HCT116 (cell line): ENCODE results near the gene TBCD. TPM values are rescaled to one million over a fixed set of nuclear protein-coding genes. Genes with fewer than 3 reads are reported as not detected.

Experiments
- ATAC-seq: fragments of 200-7000 bp; cut with Tn5 transposase; 2 replicates; pipeline ENCODE4 v1.9.1; 2020; ENCODE audit warnings: mild to moderate bottlenecking, moderate library complexity
- BruUV-seq: library from RNA; stranded (reverse); fragments of 400-500 nt; replicated peaks from 2 replicates; lab custom pipeline; 2021; lab: Mats Ljungman, UMichigan
- CTCF ChIA-PET: fragments of 300-600 bp; sonication (Branson Sonifier 250); formaldehyde crosslinking; loops from one replicate; lab custom pipeline; 2021; ENCODE audit warnings: antibody characterized with exemption; lab: Charles Lee
- POLR2A ChIA-PET: fragments of 300-600, 350-600 bp; sonication (Branson Sonifier 250); formaldehyde crosslinking; loops from one replicate; lab custom pipeline; 2021; ENCODE audit warnings: antibody characterized with exemption; lab: Charles Lee
- RAD21 ChIA-PET, 2 experiments: fragments of 300-600 bp; sonication (Branson Sonifier 250); formaldehyde crosslinking; loops; one replicate each; lab custom pipeline; 2023; ENCODE audit warnings: low total read pairs in 2 of 2; ENCODE audit not compliant: uncharacterized antibody in 2 of 2, unreplicated experiment in 2 of 2, low non-redundant PET in 1 of 2; lab: Charles Lee
- DNase-seq: peaks from one replicate; pipeline ENCODE4 v3.0.0-alpha.2; 2010; ENCODE audit warnings: low read depth, low spot score
- H2AFZ ChIP-seq: fragments of 200-600 bp; shearing (Covaris generic), sonication (generic); 2 replicates; pipeline ENCODE4 v1.6.1; 2017; ENCODE audit warnings: low read depth, mixed run types, mixed read lengths, antibody characterized with exemption, low read length; ENCODE audit not compliant: poor library complexity, severe bottlenecking
- H3K27ac ChIP-seq: 2 replicates; pipeline ENCODE4 v1.5.1; 2012; ENCODE audit warnings: low read depth, low read length
- H3K27me3 ChIP-seq: fragments of 200-600 bp; sonication (generic); 2 replicates; pipeline ENCODE4 v1.6.1; 2016; ENCODE audit warnings: mixed run types, low read length, mixed read lengths; ENCODE audit not compliant: insufficient read depth
- H3K36me3 ChIP-seq, 2 experiments: fragments of 200-500 bp in 1 of 2; fragments of 200-600 bp in 1 of 2; sonication (Bioruptor generic) in 1 of 2; sonication (generic) in 1 of 2; 2 replicates each; pipeline versions ENCODE4 v1.5.1 to v1.6.1; 2014 to 2016; ENCODE audit warnings: low read length in 2 of 2, inconsistent platforms in 1 of 2, mixed read lengths in 1 of 2, mixed run types in 1 of 2; ENCODE audit not compliant: insufficient read depth in 2 of 2, control insufficient read depth in 1 of 2
- H3K4me1 ChIP-seq, 2 experiments: fragments of 200-600 bp in 1 of 2; sonication (generic) in 1 of 2; 2 replicates each; pipeline versions ENCODE4 v1.5.1 to v1.6.1; 2012 to 2017; ENCODE audit warnings: low read length in 2 of 2, inconsistent platforms in 1 of 2, mild to moderate bottlenecking in 1 of 2, mixed read lengths in 1 of 2, mixed run types in 1 of 2, moderate library complexity in 1 of 2; ENCODE audit not compliant: insufficient read depth in 2 of 2, control insufficient read depth in 1 of 2
- H3K4me2 ChIP-seq: fragments of 200-600 bp; sonication (generic); 2 replicates; pipeline ENCODE4 v1.6.1; 2017; ENCODE audit warnings: mixed run types, low read length, mixed read lengths
- H3K4me3 ChIP-seq, 2 experiments: fragments of 200-600 bp in 1 of 2; sonication (generic) in 1 of 2; replicated peaks in 1 of 2; 2 replicates each; pipeline ENCODE4 v1.5.1; 2011 to 2016; ENCODE audit warnings: low read length in 2 of 2, control low read depth in 1 of 2, low read depth in 1 of 2, mild to moderate bottlenecking in 1 of 2, mixed read lengths in 1 of 2, mixed run types in 1 of 2
- H3K79me2 ChIP-seq: fragments of 200-600 bp; sonication (generic); 2 replicates; pipeline ENCODE4 v1.6.1; 2017; ENCODE audit warnings: mild to moderate bottlenecking, mixed run types, low read length, moderate library complexity, mixed read lengths; ENCODE audit not compliant: insufficient read depth
- H3K9ac ChIP-seq: fragments of 200-600 bp; sonication (generic); 2 replicates; pipeline ENCODE4 v1.6.1; 2016; ENCODE audit warnings: low read length, mixed read lengths
- H3K9me2 ChIP-seq: fragments of 200-600 bp; sonication (generic), shearing (Covaris generic); 2 replicates; pipeline ENCODE4 v1.6.1; 2017; ENCODE audit warnings: mixed run types, mild to moderate bottlenecking, moderate library complexity; ENCODE audit not compliant: insufficient read depth
- H3K9me3 ChIP-seq, 2 experiments: fragments of 200-500 bp in 1 of 2; fragments of 200-600 bp in 1 of 2; sonication (Bioruptor generic) in 1 of 2; sonication (generic) in 1 of 2; 2 replicates each; pipeline ENCODE4 v1.6.1; 2014 to 2017; ENCODE audit warnings: low read length in 2 of 2, mixed read lengths in 2 of 2, inconsistent platforms in 1 of 2, low read depth in 1 of 2, mild to moderate bottlenecking in 1 of 2, mixed run types in 1 of 2, moderate library complexity in 1 of 2; ENCODE audit not compliant: control insufficient read depth in 1 of 2, insufficient read depth in 1 of 2
- H4K20me1 ChIP-seq: fragments of 200-600 bp; sonication (generic), shearing (Covaris generic); 2 replicates; pipeline ENCODE4 v1.6.1; 2017; ENCODE audit warnings: mixed run types, mild to moderate bottlenecking, moderate library complexity; ENCODE audit not compliant: insufficient read depth
- ATF3 ChIP-seq: IDR thresholded peaks from 2 replicates; pipeline ENCODE4 v1.6.1; 2012
- CBX3 ChIP-seq: IDR thresholded peaks from 2 replicates; pipeline ENCODE4 v1.6.1; 2012; ENCODE audit warnings: low read depth
- CEBPB ChIP-seq: IDR thresholded peaks from 2 replicates; pipeline ENCODE4 v1.6.1; 2012; ENCODE audit warnings: low read depth
- CTCF ChIP-seq, 3 experiments: fragments of 200-600 bp in 1 of 3; sonication (generic) in 1 of 3; IDR thresholded peaks in 2 of 3; conservative IDR thresholded peaks in 1 of 3; 2 replicates each; pipeline ENCODE4 v1.5.1; 2012 to 2017; ENCODE audit warnings: low read depth in 2 of 3, low read length in 2 of 3, antibody characterized with exemption in 1 of 3, borderline replicate concordance in 1 of 3, control low read depth in 1 of 3, mild to moderate bottlenecking in 1 of 3, mixed read lengths in 1 of 3, mixed run types in 1 of 3, moderate library complexity in 1 of 3; ENCODE audit not compliant: insufficient read depth in 1 of 3
- EGR1 ChIP-seq: IDR thresholded peaks from 2 replicates; pipeline ENCODE4 v1.6.1; 2012; ENCODE audit warnings: low read depth
- ELF1 ChIP-seq: IDR thresholded peaks from 2 replicates; pipeline ENCODE4 v1.6.1; 2012; ENCODE audit warnings: low read depth, borderline replicate concordance
- EZH2 ChIP-seq: fragments of 200-600 bp; sonication (generic); IDR thresholded peaks from 2 replicates; pipeline ENCODE4 v1.6.1; 2017; ENCODE audit warnings: antibody characterized with exemption, mixed run types
- EZH2phosphoT487 ChIP-seq: fragments of 200-600 bp; IDR thresholded peaks from 2 replicates; pipeline ENCODE4 v1.6.1; 2018; ENCODE audit warnings: antibody characterized with exemption, borderline replicate concordance
- JUND ChIP-seq: IDR thresholded peaks from 2 replicates; pipeline ENCODE4 v1.6.1; 2012
- POLR2A ChIP-seq: IDR thresholded peaks from 2 replicates; pipeline ENCODE4 v1.7.0; 2011; ENCODE audit warnings: borderline replicate concordance; ENCODE audit not compliant: insufficient read depth, insufficient read length; ENCODE audit errors: extremely low read depth
- POLR2AphosphoS5 ChIP-seq: IDR thresholded peaks from 2 replicates; pipeline ENCODE4 v1.6.1; 2011; ENCODE audit warnings: mild to moderate bottlenecking, low read depth, low read length, moderate library complexity
- RAD21 ChIP-seq: IDR thresholded peaks from 2 replicates; pipeline ENCODE4 v1.6.1; 2012; ENCODE audit warnings: low read depth, mild to moderate bottlenecking
- SIN3A ChIP-seq: IDR thresholded peaks from 2 replicates; pipeline ENCODE4 v1.6.1; 2012; ENCODE audit warnings: low read depth
- SRF ChIP-seq: IDR thresholded peaks from 2 replicates; pipeline ENCODE4 v1.6.1; 2012; ENCODE audit warnings: low read depth
- TCF7L2 ChIP-seq: IDR thresholded peaks from 2 replicates; pipeline ENCODE4 v1.7.0; 2011; ENCODE audit warnings: borderline replicate concordance, inconsistent platforms; ENCODE audit not compliant: insufficient read depth, insufficient read length; ENCODE audit errors: extremely low read depth
- YY1 ChIP-seq: IDR thresholded peaks from 2 replicates; pipeline ENCODE4 v1.6.1; 2011; ENCODE audit warnings: low read length, low read depth, moderate library complexity, mild to moderate bottlenecking; ENCODE audit not compliant: insufficient replicate concordance; ENCODE audit errors: extremely low read depth
- ZFX ChIP-seq: fragments of 450-650 bp; IDR thresholded peaks from 2 replicates; pipeline ENCODE4 v1.6.1; 2017
- intact Hi-C: fragments of 100-400 bp; cut with micrococcal nuclease; formaldehyde crosslinking; loops from 2 replicates; pipeline ENCODE4 v1.10.0; 2022
- total RNA-seq: library from RNA; stranded (reverse); gene quantifications from one replicate; pipeline ENCODE4 v1.2.1, GENCODE V29; 2021; ENCODE audit not compliant: unreplicated experiment
- TF ChIP-seq, protein P1 (sequence below): IDR thresholded peaks from 2 replicates; pipeline ENCODE4 v1.6.1; 2012
- TF ChIP-seq, protein P2 (sequence below): IDR thresholded peaks from 2 replicates; pipeline ENCODE4 v1.6.1; 2011; ENCODE audit warnings: mild to moderate bottlenecking, low read length, moderate library complexity; ENCODE audit not compliant: insufficient replicate concordance; ENCODE audit errors: extremely low read depth

Gene TBCD
- total RNA-seq, 1 experiment from 2014 or later = 152 TPM

- Histone ChIP-seq H3K9me2 (no peaks in the 10 kb centered on the region), H3K4me1 (no peaks in the 10 kb centered on the region), H3K27ac (no peak overlapping the region), H4K20me1 (no peaks in the 10 kb centered on the region), H3K4me2 (no peak overlapping the region), H3K9ac (no peak overlapping the region), H3K27me3 (no peaks in the 10 kb centered on the region), H2AFZ (no peak overlapping the region), H3K79me2 (no peaks in the 10 kb centered on the region), H3K9me3 (no peaks in the 10 kb centered on the region), H3K4me3 (no peak overlapping the region), H3K36me3 (peaks cover 5 to 42% of the 10 kb centered on the region in 2 experiments; a peak in 3 of 4 replicates)
- ATAC-seq (no peak), DNase-seq (no peak)
- TF ChIP-seq CTCF (IDR thresholded peaks at IDR 0.05 in 2 of 3, conservative IDR thresholded peaks at IDR 0.05 in 1 of 3; ENCODE audit: borderline replicate concordance in 1 of 3, insufficient read depth in 1 of 3, low read depth in 2 of 3, low read length in 2 of 3) (no peak), TCF7L2 (no peak), ATF3 (no peak), ELF1 (no peak), YY1 (no peak), SRF (no peak), ZFX (no peak), EZH2 (no peak), EGR1 (no peak), POLR2A (no peak), CBX3 (no peak), CEBPB (no peak), SIN3A (no peak), EZH2phosphoT487 (no peak), RAD21 (no peak), POLR2AphosphoS5 (no peak), JUND (no peak)
- TF ChIP-seq, protein P1, sequence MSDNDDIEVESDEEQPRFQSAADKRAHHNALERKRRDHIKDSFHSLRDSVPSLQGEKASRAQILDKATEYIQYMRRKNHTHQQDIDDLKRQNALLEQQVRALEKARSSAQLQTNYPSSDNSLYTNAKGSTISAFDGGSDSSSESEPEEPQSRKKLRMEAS = no peak
- TF ChIP-seq, protein P2, sequence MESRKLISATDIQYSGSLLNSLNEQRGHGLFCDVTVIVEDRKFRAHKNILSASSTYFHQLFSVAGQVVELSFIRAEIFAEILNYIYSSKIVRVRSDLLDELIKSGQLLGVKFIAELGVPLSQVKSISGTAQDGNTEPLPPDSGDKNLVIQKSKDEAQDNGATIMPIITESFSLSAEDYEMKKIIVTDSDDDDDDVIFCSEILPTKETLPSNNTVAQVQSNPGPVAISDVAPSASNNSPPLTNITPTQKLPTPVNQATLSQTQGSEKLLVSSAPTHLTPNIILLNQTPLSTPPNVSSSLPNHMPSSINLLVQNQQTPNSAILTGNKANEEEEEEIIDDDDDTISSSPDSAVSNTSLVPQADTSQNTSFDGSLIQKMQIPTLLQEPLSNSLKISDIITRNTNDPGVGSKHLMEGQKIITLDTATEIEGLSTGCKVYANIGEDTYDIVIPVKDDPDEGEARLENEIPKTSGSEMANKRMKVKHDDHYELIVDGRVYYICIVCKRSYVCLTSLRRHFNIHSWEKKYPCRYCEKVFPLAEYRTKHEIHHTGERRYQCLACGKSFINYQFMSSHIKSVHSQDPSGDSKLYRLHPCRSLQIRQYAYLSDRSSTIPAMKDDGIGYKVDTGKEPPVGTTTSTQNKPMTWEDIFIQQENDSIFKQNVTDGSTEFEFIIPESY = no peak
- POLR2A ChIA-PET = no interaction called here
- CTCF ChIA-PET = no interaction called here
- BruUV-seq = no TSS peak
- RAD21 ChIA-PET = no interaction called here
- intact Hi-C loops = no loop called here
Observed at GRCh38 chr17:82930924-82931698, 179.2 kb downstream of the TBCD start.
